B cell (primary cell): ENCODE measurements around the gene NHERF2. TPM values are rescaled to one million over a fixed set of nuclear protein-coding genes. Genes with fewer than 3 reads are reported as not detected.

ENCODE experiments used
- ATAC-seq: fragments of 200-7000 bp; cut with Tn5 transposase; one replicate; pipeline ENCODE4 v1.10.0; 2021; ENCODE audit warnings: low read depth, mild to moderate bottlenecking, moderate number of reproducible peaks, moderate library complexity
- CTCF ChIA-PET: fragments of 350-600 bp; sonication (Branson Sonifier 250); formaldehyde crosslinking; loops from one replicate; lab custom pipeline; 2021; ENCODE audit warnings: antibody characterized with exemption, inconsistent platforms; lab: Charles Lee
- POLR2A ChIA-PET: fragments of 350-600 bp; sonication (Branson Sonifier 250); formaldehyde crosslinking; loops from one replicate; lab custom pipeline; 2021; ENCODE audit warnings: antibody characterized with exemption; lab: Charles Lee
- DNase-seq: peaks from one replicate; pipeline ENCODE4 v3.0.0; 2013
- H2AFZ ChIP-seq: 2 replicates; pipeline ENCODE4 v1.6.1; 2012; ENCODE audit warnings: mild to moderate bottlenecking, low read depth, low read length; ENCODE audit not compliant: insufficient read depth, poor library complexity, severe bottlenecking
- H3K27ac ChIP-seq, 2 donors: 1 replicate in 1 of 2; 2 replicates in 1 of 2; pipeline ENCODE4 v1.5.1; 2012 to 2013; ENCODE audit warnings: low read length in 2 of 2, mild to moderate bottlenecking in 2 of 2, moderate library complexity in 1 of 2
- H3K27me3 ChIP-seq, 4 experiments: fragments of 200-600 bp in 1 of 4; sonication (generic) in 1 of 4; replicated peaks in 1 of 4; 1 replicate in 2 of 4; 2 replicates in 2 of 4; pipeline versions ENCODE4 v1.6.1 to v1.7.0; 2013 to 2016; ENCODE audit warnings: low read length in 3 of 4, mild to moderate bottlenecking in 2 of 4, mixed read lengths in 1 of 4, moderate library complexity in 1 of 4; ENCODE audit not compliant: insufficient read depth in 4 of 4, control insufficient read depth in 3 of 4; ENCODE audit errors: control extremely low read depth in 1 of 4
- H3K36me3 ChIP-seq, 2 experiments: replicated peaks in 1 of 2; 1 replicate in 1 of 2; 2 replicates in 1 of 2; pipeline versions ENCODE4 v1.6.1 to v1.7.1; 2013; ENCODE audit warnings: low read length in 1 of 2; ENCODE audit not compliant: insufficient read depth in 2 of 2, control insufficient read depth in 1 of 2; ENCODE audit errors: control extremely low read depth in 1 of 2, extremely low read depth in 1 of 2
- H3K4me1 ChIP-seq, 2 donors: fragments of 200-600 bp in 1 of 2; sonication (generic) in 1 of 2; 1 replicate in 1 of 2; 2 replicates in 1 of 2; pipeline versions ENCODE4 v1.5.1 to v1.6.1; 2013 to 2017; ENCODE audit warnings: low read length in 2 of 2; ENCODE audit not compliant: control insufficient read depth in 2 of 2, insufficient read depth in 2 of 2
- H3K4me2 ChIP-seq: replicated peaks from 2 replicates; pipeline ENCODE3; 2012; ENCODE audit warnings: mild to moderate bottlenecking, low read depth, low read length; ENCODE audit not compliant: poor library complexity, severe bottlenecking
- H3K4me3 ChIP-seq, 5 experiments: fragments of 200-600 bp in 1 of 5; sonication (generic) in 1 of 5; 1 replicate in 3 of 5; 2 replicates in 2 of 5; pipeline versions ENCODE4 v1.5.1 to v1.7.0; 2011 to 2016; ENCODE audit warnings: low read length in 4 of 5, mild to moderate bottlenecking in 4 of 5, low read depth in 2 of 5, control low read depth in 1 of 5, moderate library complexity in 1 of 5; ENCODE audit not compliant: insufficient read depth in 1 of 5; ENCODE audit errors: control extremely low read depth in 1 of 5, extremely low read depth in 1 of 5
- H3K79me2 ChIP-seq: fragments of 200-600 bp; sonication (generic); one replicate; pipeline ENCODE4 v1.6.0; 2016; ENCODE audit warnings: low read length; ENCODE audit not compliant: control insufficient read depth, insufficient read depth
- H3K9ac ChIP-seq: fragments of 200-600 bp; sonication (generic); 2 replicates; pipeline ENCODE4 v1.6.1; 2017; ENCODE audit warnings: mild to moderate bottlenecking, low read length, moderate library complexity
- H3K9me3 ChIP-seq, 3 donors: one replicate each; pipeline versions ENCODE4 v1.6.1 to v1.7.1; 2013; ENCODE audit warnings: low read length in 2 of 3; ENCODE audit not compliant: control insufficient read depth in 2 of 3, insufficient read depth in 1 of 3; ENCODE audit errors: control extremely low read depth in 1 of 3
- H4K20me1 ChIP-seq: 2 replicates; pipeline ENCODE4 v1.6.0; 2012; ENCODE audit warnings: mild to moderate bottlenecking, low read length; ENCODE audit not compliant: insufficient read depth, control insufficient read depth, poor library complexity, severe bottlenecking
- H3K27ac Mint-ChIP-seq: one replicate; pipeline ENCODE4 v1.8.0; 2021; ENCODE audit warnings: mixed read lengths
- H3K27me3 Mint-ChIP-seq: one replicate; pipeline ENCODE4 v1.8.0; 2021; ENCODE audit warnings: mixed read lengths
- H3K4me1 Mint-ChIP-seq: one replicate; pipeline ENCODE4 v1.8.0; 2021; ENCODE audit warnings: mixed read lengths
- H3K4me3 Mint-ChIP-seq: one replicate; pipeline ENCODE4 v1.8.0; 2021; ENCODE audit warnings: mixed read lengths
- H3K9me3 Mint-ChIP-seq: one replicate; pipeline ENCODE4 v1.8.0; 2022; ENCODE audit warnings: mixed read lengths; ENCODE audit not compliant: insufficient read depth
- CTCF ChIP-seq: fragments of 200-600 bp; IDR thresholded peaks from one replicate; pipeline ENCODE4 v1.8.0; 2022; ENCODE audit warnings: antibody characterized with exemption, mild to moderate bottlenecking
- EZH2 ChIP-seq: IDR thresholded peaks from 2 replicates; pipeline ENCODE4 v1.6.1; 2012; ENCODE audit warnings: borderline replicate concordance, low read depth, mild to moderate bottlenecking, moderate library complexity, low read length; ENCODE audit not compliant: insufficient read depth, poor library complexity, severe bottlenecking
- WGBS: methylation state at CpG from one replicate; pipeline ENCODE4 v1.1.5; 2013; ENCODE audit warnings: missing lambda C conversion rate; ENCODE audit not compliant: insufficient coverage; 5-methylcytosine and 5-hydroxymethylcytosine counted together
- intact Hi-C: fragments of 100-400 bp; cut with micrococcal nuclease; formaldehyde crosslinking; loops from one replicate; pipeline ENCODE4 v1.10.0; 2022
- polyA plus RNA-seq: library from polyadenylated mRNA; depleted of rRNA; stranded (reverse); fragments of >200 nt; gene quantifications from 2 replicates; pipeline ENCODE4 v1.2.3, GENCODE V29; 2012
- total RNA-seq, 2 donors: library from RNA; stranded (reverse); fragments of 120-200 nt in 1 of 2; gene quantifications; 1 replicate in 1 of 2; 2 replicates in 1 of 2; pipeline versions ENCODE4 v1.2.3 to v1.2.4, GENCODE V29; 2013 to 2022

Gene NHERF2
- total and polyA plus RNA-seq, 2 donors (not counting 1 experiment from before 2014, with no cell fraction given) = 1.8 to 2.2 TPM

GRCh38 chr16:2084895-2085625, 58.4 kb downstream of the NHERF2 start:
- Histone ChIP-seq H3K36me3 (peaks cover 0 to 50% of the 10 kb centered on the region in 2 experiments), H3K79me2 (no peaks in the 10 kb centered on the region), H2AFZ (no peak overlapping the region), H3K9me3 (no peaks in the 10 kb centered on the region), H4K20me1 (no peaks in the 10 kb centered on the region), H3K27me3 (no peaks in the 10 kb centered on the region), H3K4me1 (peaks cover 0 to 15% of the 10 kb centered on the region in 2 donors), H3K4me3 (no peak overlapping the region), H3K4me2 (no peak overlapping the region), H3K27ac (no peak overlapping the region), H3K9ac (no peak overlapping the region)
- POLR2A ChIA-PET = no interaction called here
- Mint-ChIP-seq H3K4me1 (peaks cover 7% of the 10 kb centered on the region), H3K9me3 (no peaks in the 10 kb centered on the region), H3K27me3 (no peaks in the 10 kb centered on the region), H3K4me3 (no peak overlapping the region), H3K27ac (no peak overlapping the region)
- intact Hi-C loops = no loop called here
- 96% methylated on average over 25 of the region's 29 CpGs for WGBS
- DNase-seq (no peak), ATAC-seq (no peak)
- CTCF ChIA-PET = no interaction called here
- TF ChIP-seq EZH2 = no peak
- TF ChIP-seq CTCF = no peak

GRCh38 chr16:2085669-2086068, 59.0 kb downstream of the NHERF2 start:
- Histone ChIP-seq H3K4me2 (no peak overlapping the region), H3K4me3 (no peak overlapping the region), H3K27me3 (no peaks in the 10 kb centered on the region), H3K9me3 (no peaks in the 10 kb centered on the region), H3K79me2 (no peaks in the 10 kb centered on the region), H3K36me3 (peaks cover 0 to 52% of the 10 kb centered on the region in 2 experiments), H3K9ac (no peak overlapping the region), H3K4me1 (peaks cover 0 to 15% of the 10 kb centered on the region in 2 donors), H3K27ac (no peak overlapping the region), H2AFZ (no peak overlapping the region), H4K20me1 (no peaks in the 10 kb centered on the region)
- ATAC-seq (no peak), DNase-seq (no peak)
- WGBS = 79% methylated on average over 14 of the region's 14 CpGs
- no peak for TF ChIP-seq CTCF
- TF ChIP-seq EZH2 = no peak
- Mint-ChIP-seq H3K4me3 (no peak overlapping the region), H3K27me3 (no peaks in the 10 kb centered on the region), H3K9me3 (no peaks in the 10 kb centered on the region), H3K27ac (no peak overlapping the region), H3K4me1 (peaks cover 7% of the 10 kb centered on the region)
- ChIA-PET CTCF (no interaction called here), POLR2A (no interaction called here)
- intact Hi-C loops = no loop called here
